OCI-LY1 (cell line): ENCODE data around the gene TMLHE.
"Not testable (repeated sequence)": the region's sequence is repeated elsewhere in the genome, so short reads cannot be mapped to it uniquely, and the experiment has no call there.

Source experiments
- CTCF ChIP-seq: fragments of 200-600 bp; sonication (generic), shearing (Covaris generic); IDR thresholded peaks from 2 replicates; pipeline ENCODE4 v1.5.1; 2017; ENCODE audit warnings: mild to moderate bottlenecking, antibody characterized with exemption, low read length, moderate library complexity, mixed read lengths
- EZH2 ChIP-seq: fragments of 200-600 bp; sonication (generic), shearing (Covaris generic); IDR thresholded peaks from 2 replicates; pipeline ENCODE4 v1.8.0; 2017; ENCODE audit warnings: borderline replicate concordance, mixed run types, mild to moderate bottlenecking, antibody characterized with exemption, low read length, moderate library complexity, mixed read lengths

- TF ChIP-seq CTCF, EZH2: not testable (repeated sequence)
Observed at GRCh38 chrX:155641371-155641770, 28.6 kb upstream of the TMLHE start.
